Left colon (tissue), 2 donors: Measurements from ENCODE around the gene DLGAP4. TPM values are rescaled to one million over a fixed set of nuclear protein-coding genes. Genes with fewer than 3 reads are reported as not detected.
A peak's percentile ranks its signal among the peaks of the same experiment; 100 is the strongest.
"Not testable (repeated sequence)": the region's sequence is repeated elsewhere in the genome, so short reads cannot be mapped to it uniquely, and the experiment has no call there.

ENCODE experiments used
- ATAC-seq: fragments of 200-7000 bp; cut with Tn5 transposase; one replicate; pipeline ENCODE4 v1.9.1; 2020; ENCODE audit warnings: mild to moderate bottlenecking, moderate library complexity
- DNase-seq, 2 donors: peaks; one replicate each; pipeline ENCODE4 v3.0.0-alpha.2; 2020
- intact Hi-C, 2 donors: fragments of 100-400 bp; cut with DNase I in 1 of 2; cut with micrococcal nuclease in 1 of 2; formaldehyde crosslinking; loops; one replicate each; pipeline versions ENCODE4 v1.11.2 to v1.14.0; 2022; cut with DNase I, micrococcal nuclease
- total RNA-seq, 2 donors: library from RNA; stranded (reverse); fragmentation: NEBNext Ultra II Directional; extraction: Animal tissue kit (Norgen Biotek cat#: 25700); gene quantifications; one replicate each; pipeline ENCODE4 v1.2.1, GENCODE V29; 2021
- donor health status: DM: no; HTN: no; CAD: no.
- donor health status: DM: yes; HTN: yes; CAD: no.

The DLGAP4 gene
- total RNA-seq, 2 donors from 2014 or later: 39.2 to 47.4 TPM

GRCh38 chr20:36497856-36498255 lies 191.7 kb downstream of the DLGAP4 start:
- no peak for ATAC-seq
- intact Hi-C loops: no loop called here
- DNase-seq: no peak

GRCh38 chr20:36498386-36499179 lies 192.4 kb downstream of the DLGAP4 start:
- ATAC-seq (no peak), DNase-seq (no peak)
- intact Hi-C loops: no loop called here

DNA sequence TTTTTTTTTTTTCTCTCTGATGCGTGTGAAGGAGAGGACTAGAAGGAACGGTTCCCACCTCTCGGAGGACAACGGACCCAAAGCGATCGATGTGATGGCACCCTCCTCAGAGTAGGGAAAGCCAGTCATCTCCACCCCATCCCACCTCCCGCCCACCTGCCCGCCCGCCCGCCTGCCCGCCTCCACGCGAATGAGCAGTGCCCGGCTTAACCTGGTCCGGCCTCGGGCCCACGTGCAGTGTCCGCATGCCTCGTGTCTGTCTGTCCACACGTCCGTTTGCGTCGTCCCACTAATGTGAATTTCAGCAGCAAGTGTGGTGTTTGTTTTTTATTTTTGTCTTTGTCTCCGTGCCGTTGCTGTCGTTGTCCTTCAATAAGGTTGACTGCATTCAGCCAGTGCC lies 193.1 kb downstream of the DLGAP4 start:
- no peak for ATAC-seq
- intact Hi-C loops: no loop called here
- DNase-seq: no peak

- intact Hi-C loops: no loop called here
- DNase-seq (no peak), ATAC-seq (no peak)
These were observed 193.8 kb downstream of the DLGAP4 start for GRCh38 chr20:36499723-36500501.

- ATAC-seq (no peak), DNase-seq (no peak)
- intact Hi-C loops: no loop called here
These were observed 195.3 kb downstream of the DLGAP4 start for GRCh38 chr20:36501367-36502006.

DNA sequence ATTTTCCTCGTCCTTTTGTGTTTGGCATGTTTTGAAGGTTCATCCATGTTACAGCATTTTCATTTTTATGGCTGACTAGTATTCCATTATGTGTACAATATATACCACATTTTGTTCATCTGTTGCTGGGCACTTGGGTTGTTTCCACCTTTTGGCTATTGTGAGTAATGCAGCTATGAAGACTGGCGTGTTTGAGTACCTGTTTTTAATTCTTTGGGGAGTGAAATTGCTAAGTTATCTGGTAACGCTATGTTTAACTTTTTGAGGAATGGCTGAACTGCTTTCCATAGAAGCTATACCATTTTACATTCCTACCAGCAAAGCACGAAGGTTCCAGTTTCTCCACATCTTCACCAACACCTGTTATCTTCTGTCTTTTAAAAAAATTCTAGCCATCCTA lies 198.2 kb downstream of the DLGAP4 start:
- intact Hi-C loops: no loop called here
- no peak for DNase-seq
- no peak for ATAC-seq

- ATAC-seq (no peak), DNase-seq (no peak)
- intact Hi-C loops: no loop called here
These were observed 200.1 kb downstream of the DLGAP4 start for GRCh38 chr20:36506253-36506652.

DNA sequence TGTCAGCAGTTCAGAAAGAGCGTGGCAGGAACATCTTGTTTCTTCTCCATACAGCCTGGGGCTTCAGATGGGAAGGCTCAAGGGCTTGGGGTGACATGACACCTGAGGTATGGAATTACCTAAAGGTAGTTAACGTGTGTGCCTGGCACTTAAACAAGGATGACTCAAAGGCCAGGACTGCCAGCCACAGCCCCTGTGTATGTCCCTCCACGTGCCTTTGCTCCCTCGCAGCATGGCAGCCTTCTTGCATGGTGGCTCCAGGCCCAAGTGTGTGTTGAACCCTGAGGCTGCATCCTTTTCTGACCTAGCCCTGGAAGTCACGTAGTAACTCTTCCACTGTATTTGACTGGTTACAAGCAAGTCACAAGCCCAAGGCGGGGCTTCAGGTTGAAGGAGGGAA lies 201.6 kb downstream of the DLGAP4 start:
- ATAC-seq: no peak
- intact Hi-C loops: no loop called here
- DNase-seq: no peak

- intact Hi-C loops: no loop called here
- ATAC-seq: no peak
- no peak for DNase-seq
These were observed 213.0 kb downstream of the DLGAP4 start for GRCh38 chr20:36519012-36519719.

DNA sequence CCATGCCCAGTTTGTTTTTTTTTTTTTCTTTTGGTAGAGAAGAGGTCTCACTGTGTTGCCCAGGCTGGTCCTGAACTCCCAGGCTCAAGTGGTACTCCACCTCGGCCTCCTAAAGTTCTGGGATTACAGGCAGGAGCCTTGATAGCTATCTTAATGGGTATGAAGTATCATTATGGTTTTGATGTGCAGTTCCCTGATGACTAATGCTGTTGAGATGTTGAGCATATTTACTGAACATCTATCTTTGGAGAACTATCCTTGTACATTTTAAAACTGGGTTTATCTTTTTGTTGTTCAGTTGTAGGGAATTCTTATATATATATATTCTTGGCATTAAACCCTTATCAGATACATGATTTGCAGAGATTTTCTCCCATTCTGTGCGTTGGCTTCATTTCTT lies 213.8 kb downstream of the DLGAP4 start:
- intact Hi-C loops: no loop called here
- no peak for ATAC-seq
- no peak for DNase-seq

DNA sequence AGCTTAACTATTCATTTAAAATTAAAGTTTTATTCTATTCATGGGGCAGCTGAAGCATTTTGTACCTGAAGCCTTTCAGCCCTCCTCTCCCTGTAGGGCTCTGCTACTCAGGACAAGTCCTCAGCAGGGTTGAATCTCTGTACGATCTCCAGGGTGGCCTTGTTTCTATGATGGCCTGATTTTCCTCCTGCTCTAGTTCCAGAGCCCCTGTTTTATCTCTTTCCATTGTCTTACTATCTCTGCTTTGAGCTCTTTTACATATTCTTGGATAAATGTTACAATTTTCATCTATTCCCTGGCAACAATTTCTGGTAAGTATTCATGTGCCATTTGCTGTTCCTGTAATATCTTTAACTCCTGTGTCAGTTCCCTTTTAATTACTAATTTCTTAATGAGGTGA lies 215.4 kb downstream of the DLGAP4 start:
- no peak for ATAC-seq

GRCh38 chr20:36522412-36522811 lies 216.3 kb downstream of the DLGAP4 start:
- ATAC-seq, intact Hi-C loops, DNase-seq: not testable (repeated sequence)

More for the DNA sequence above, 215.4 kb downstream of the DLGAP4 start:
- intact Hi-C loops: no loop called here
- no peak for DNase-seq

DNA sequence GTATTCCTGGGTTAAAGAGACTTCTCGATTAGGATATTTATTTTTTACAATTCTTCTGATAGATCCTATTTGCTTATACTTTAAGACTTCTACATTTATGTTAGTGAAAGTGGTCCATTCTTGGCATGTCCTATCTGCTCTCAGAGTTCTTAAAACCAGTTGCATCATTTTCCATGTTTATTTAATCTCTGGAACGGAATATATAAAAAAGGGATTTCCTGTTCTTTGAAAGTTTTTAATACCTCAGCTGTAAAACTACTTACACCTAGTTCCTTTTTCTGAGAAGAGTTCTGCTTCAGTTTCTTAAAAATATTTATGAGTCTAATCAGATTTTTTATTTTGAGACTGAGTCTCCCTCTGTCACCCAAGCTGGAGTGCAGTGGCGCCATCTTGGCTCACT lies 217.2 kb downstream of the DLGAP4 start:
- intact Hi-C loops: no loop called here
- no peak for ATAC-seq

DNA sequence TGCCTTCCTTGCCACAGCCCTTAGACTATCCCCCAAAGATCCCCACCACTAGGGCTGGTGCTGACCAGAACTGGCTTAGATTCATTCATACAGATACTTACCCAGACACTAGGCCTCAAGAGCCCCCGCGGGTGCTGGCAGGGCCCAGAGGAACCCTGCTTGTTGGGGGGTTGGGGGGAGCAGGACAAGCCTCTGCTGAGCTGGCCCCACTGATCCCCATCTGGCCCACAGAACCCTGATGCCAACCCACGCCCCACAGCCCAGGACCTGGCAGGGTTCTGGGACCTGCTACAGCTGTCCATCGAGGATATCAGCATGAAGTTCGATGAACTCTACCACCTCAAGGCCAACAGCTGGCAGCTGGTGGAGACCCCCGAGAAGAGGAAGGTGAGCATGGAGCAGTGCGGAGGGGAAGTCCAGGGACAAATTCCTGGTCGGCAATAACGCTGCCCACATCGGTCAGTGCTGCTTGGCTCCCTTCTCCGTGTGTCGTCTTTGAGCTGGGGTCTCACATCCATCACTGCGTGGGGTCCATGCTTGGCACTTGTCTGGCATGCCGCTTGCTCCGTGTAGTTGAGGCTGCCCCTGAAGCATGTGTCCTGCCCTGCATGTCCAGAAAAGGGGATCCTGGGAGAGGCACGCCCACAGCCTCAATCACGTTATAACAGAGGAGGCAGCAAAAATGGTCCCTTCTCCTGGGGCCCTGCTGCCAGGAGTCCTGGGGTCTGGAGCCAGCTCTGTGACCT lies 219.7 kb downstream of the DLGAP4 start:
- intact Hi-C loops: no loop called here
- ATAC-seq (no peak), DNase-seq (no peak)

More for the DNA sequence above, 217.2 kb downstream of the DLGAP4 start:
- DNase-seq: no peak

- intact Hi-C loops: no loop called here
- ATAC-seq: no peak
These were observed 220.4 kb downstream of the DLGAP4 start for GRCh38 chr20:36526521-36527011.

DNA sequence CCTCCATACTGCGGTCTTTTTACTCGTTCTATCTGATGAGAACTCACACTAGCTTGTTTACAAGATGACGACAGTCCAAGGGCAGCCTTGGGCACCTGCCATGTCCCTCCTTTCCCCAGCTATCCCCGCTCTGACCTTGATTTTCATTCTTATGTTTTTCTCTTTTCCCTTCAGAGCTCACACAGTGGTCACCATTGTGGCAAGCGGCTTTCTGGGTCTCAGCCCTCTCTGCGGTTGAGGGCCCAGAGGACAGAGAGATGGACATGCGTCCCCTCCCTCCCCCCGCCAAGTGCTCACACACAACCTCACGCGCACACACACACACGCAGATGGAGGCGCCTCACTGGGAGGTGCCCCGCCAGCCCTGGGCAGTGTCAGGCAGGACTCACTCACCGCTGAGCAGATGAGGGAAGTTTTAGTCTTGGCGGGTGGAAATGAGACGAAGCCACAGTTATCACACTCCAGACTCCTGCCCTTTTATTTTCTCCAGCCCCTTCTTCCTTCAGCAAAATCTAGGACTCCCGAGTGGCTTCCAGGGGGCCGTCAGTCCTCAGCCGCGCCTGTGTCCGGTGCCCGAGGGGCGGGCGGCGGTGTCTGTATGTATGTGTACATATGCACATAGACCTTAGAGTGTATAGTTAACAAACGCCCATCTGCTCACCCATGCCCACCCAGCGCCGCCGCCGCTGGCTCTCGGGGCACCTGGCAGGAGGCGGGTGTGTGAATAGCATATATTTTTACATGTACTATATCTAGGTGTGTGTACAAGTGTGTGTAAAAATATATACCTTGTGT lies 221.4 kb downstream of the DLGAP4 start:
- DNase-seq (no peak), ATAC-seq (peak; percentile 24)
- intact Hi-C loops: no loop called here

More at GRCh38 chr20:36526521-36527011, 220.4 kb downstream of the DLGAP4 start:
- no peak for DNase-seq

- no peak for ATAC-seq
- intact Hi-C loops: no loop called here
These were observed 222.2 kb downstream of the DLGAP4 start for GRCh38 chr20:36528176-36528874.

More at GRCh38 chr20:36528176-36528874, 222.2 kb downstream of the DLGAP4 start:
- DNase-seq: no peak
